H1 (cell line): ENCODE results near the gene APOBEC3H. TPM values are rescaled to one million over a fixed set of nuclear protein-coding genes. Genes with fewer than 3 reads are reported as not detected.
A peak's percentile ranks its signal among the peaks of the same experiment; 100 is the strongest.

ENCODE experiments used
- CTCF ChIA-PET: fragments of 300-600 bp; sonication (Branson Sonifier 250); formaldehyde crosslinking; loops from one replicate; lab custom pipeline; 2021; ENCODE audit not compliant: partially characterized antibody; lab: Charles Lee
- POLR2A ChIA-PET: fragments of 300-600 bp; sonication (Branson Sonifier 250); formaldehyde crosslinking; loops from one replicate; lab custom pipeline; 2021; ENCODE audit warnings: inconsistent platforms; ENCODE audit not compliant: partially characterized antibody; lab: Charles Lee
- DNase-seq, 2 experiments: peaks; one replicate each; pipeline versions ENCODE4 v3.0.0 to v3.0.0-alpha.2; 2010 to 2022; ENCODE audit warnings: low spot score in 2 of 2, low read depth in 1 of 2, mixed read lengths in 1 of 2
- FAIRE-seq: peaks from 2 replicates; lab custom pipeline; 2011; peaks lifted over from hg19 to GRCh38; lab: Jason Lieb, UNC
- H2AFZ ChIP-seq: 2 replicates; pipeline ENCODE4 v1.8.1; 2012; ENCODE audit warnings: low read length, inconsistent platforms
- H2AK5ac ChIP-seq: 2 replicates; pipeline ENCODE4 v1.6.1; 2013; ENCODE audit warnings: low read depth, low read length
- H2BK120ac ChIP-seq: replicated peaks from 2 replicates; pipeline ENCODE3; 2013; ENCODE audit warnings: low read depth, low read length, inconsistent platforms
- H2BK12ac ChIP-seq: 2 replicates; pipeline ENCODE4 v1.6.1; 2013; ENCODE audit warnings: low read depth, low read length
- H2BK15ac ChIP-seq: 2 replicates; pipeline ENCODE4 v1.6.1; 2013; ENCODE audit warnings: low read length
- H2BK20ac ChIP-seq: 2 replicates; pipeline ENCODE4 v1.6.1; 2013; ENCODE audit warnings: low read length
- H2BK5ac ChIP-seq: 2 replicates; pipeline ENCODE4 v1.6.1; 2013; ENCODE audit warnings: low read depth, low read length
- H3K14ac ChIP-seq: 2 replicates; pipeline ENCODE4 v1.6.1; 2013; ENCODE audit warnings: inconsistent platforms; ENCODE audit not compliant: insufficient read length
- H3K18ac ChIP-seq: 2 replicates; pipeline ENCODE4 v1.6.1; 2013; ENCODE audit warnings: low read length; ENCODE audit errors: extremely low read depth
- H3K23ac ChIP-seq: 2 replicates; pipeline ENCODE4 v1.6.1; 2013; ENCODE audit warnings: inconsistent platforms; ENCODE audit not compliant: insufficient read length
- H3K23me2 ChIP-seq: 2 replicates; pipeline ENCODE4 v1.6.1; 2013; ENCODE audit warnings: low read depth, low read length
- H3K27ac ChIP-seq: 2 replicates; pipeline ENCODE4 v1.6.1; 2011; ENCODE audit warnings: low read depth, low read length, inconsistent platforms
- H3K27me3 ChIP-seq, 4 experiments: replicated peaks in 1 of 4; 1 replicate in 1 of 4; 2 replicates in 3 of 4; pipeline versions ENCODE4 v1.6.1 to v1.8.1; 2011 to 2013; ENCODE audit warnings: low read length in 3 of 4, mild to moderate bottlenecking in 3 of 4, inconsistent platforms in 2 of 4, mixed read lengths in 2 of 4, moderate library complexity in 1 of 4; ENCODE audit not compliant: control insufficient read depth in 3 of 4, insufficient read depth in 3 of 4; ENCODE audit errors: extremely low read depth in 1 of 4
- H3K36me3 ChIP-seq, 4 experiments: 2 replicates each; pipeline versions ENCODE4 v1.6.1 to v1.8.1; 2011 to 2013; ENCODE audit warnings: mild to moderate bottlenecking in 4 of 4, low read length in 3 of 4, moderate library complexity in 2 of 4, control low read depth in 1 of 4, inconsistent platforms in 1 of 4; ENCODE audit not compliant: insufficient read depth in 4 of 4, control insufficient read depth in 2 of 4
- H3K4ac ChIP-seq: replicated peaks from 2 replicates; pipeline ENCODE3; 2013; ENCODE audit warnings: low read length, low read depth, mixed read lengths, inconsistent platforms; ENCODE audit not compliant: insufficient read length
- H3K4me1 ChIP-seq, 4 experiments: replicated peaks in 1 of 4; 1 replicate in 1 of 4; 2 replicates in 3 of 4; pipeline versions ENCODE4 v1.6.1 to v1.8.1; 2011 to 2013; ENCODE audit warnings: low read length in 3 of 4, inconsistent platforms in 2 of 4, mixed read lengths in 1 of 4; ENCODE audit not compliant: insufficient read depth in 4 of 4, control insufficient read depth in 3 of 4
- H3K4me2 ChIP-seq, 2 experiments: 2 replicates each; pipeline versions ENCODE4 v1.6.1 to v1.8.1; 2011 to 2013; ENCODE audit warnings: low read depth in 2 of 2, low read length in 2 of 2, control low read depth in 1 of 2, inconsistent platforms in 1 of 2, mild to moderate bottlenecking in 1 of 2; ENCODE audit not compliant: insufficient read depth in 1 of 2
- H3K4me3 ChIP-seq, 4 experiments: fragments of 200-600, 300-600 bp in 1 of 4; sonication (generic), shearing (Covaris generic), sonication (Bioruptor Twin) in 1 of 4; 2 replicates each; pipeline versions ENCODE4 v1.5.1 to v1.8.1; 2011 to 2016; ENCODE audit warnings: low read length in 4 of 4, low read depth in 3 of 4, control low read depth in 2 of 4, inconsistent platforms in 2 of 4, mild to moderate bottlenecking in 2 of 4, mixed read lengths in 1 of 4, moderate library complexity in 1 of 4; ENCODE audit not compliant: insufficient read depth in 2 of 4; ENCODE audit errors: extremely low read depth in 1 of 4
- H3K56ac ChIP-seq: replicated peaks from 2 replicates; pipeline ENCODE3; 2013; ENCODE audit warnings: low read depth, mild to moderate bottlenecking, mixed read lengths, low read length, inconsistent platforms; ENCODE audit not compliant: insufficient read length
- H3K79me1 ChIP-seq: 2 replicates; pipeline ENCODE4 v1.6.1; 2013; ENCODE audit warnings: low read depth, low read length, control low read depth
- H3K79me2 ChIP-seq, 2 experiments: 2 replicates each; pipeline versions ENCODE4 v1.6.1 to v1.8.1; 2012 to 2013; ENCODE audit warnings: low read length in 2 of 2, mild to moderate bottlenecking in 2 of 2, inconsistent platforms in 1 of 2; ENCODE audit not compliant: insufficient read depth in 2 of 2, control insufficient read depth in 1 of 2
- H3K9ac ChIP-seq, 4 experiments: replicated peaks in 1 of 4; 1 replicate in 1 of 4; 2 replicates in 3 of 4; pipeline versions ENCODE4 v1.6.1 to v1.8.1; 2011 to 2013; ENCODE audit warnings: low read depth in 3 of 4, low read length in 3 of 4, control low read depth in 2 of 4, mild to moderate bottlenecking in 2 of 4, moderate library complexity in 2 of 4, inconsistent platforms in 1 of 4; ENCODE audit errors: extremely low read depth in 1 of 4
- H3K9me3 ChIP-seq, 2 experiments: 2 replicates each; pipeline versions ENCODE4 v1.6.1 to v1.8.1; 2012 to 2013; ENCODE audit warnings: mild to moderate bottlenecking in 2 of 2, moderate library complexity in 2 of 2, control low read depth in 1 of 2, inconsistent platforms in 1 of 2, low read depth in 1 of 2, low read length in 1 of 2, mixed read lengths in 1 of 2; ENCODE audit not compliant: insufficient read depth in 2 of 2
- H4K20me1 ChIP-seq, 2 experiments: replicated peaks in 1 of 2; 2 replicates each; pipeline versions ENCODE3 to v1.8.1; 2011 to 2013; ENCODE audit warnings: inconsistent platforms in 2 of 2, low read length in 2 of 2, mild to moderate bottlenecking in 1 of 2; ENCODE audit not compliant: insufficient read depth in 2 of 2, control insufficient read depth in 1 of 2
- H4K5ac ChIP-seq: 2 replicates; pipeline ENCODE4 v1.6.1; 2013; ENCODE audit warnings: low read length, low read depth, mixed read lengths, inconsistent platforms; ENCODE audit not compliant: insufficient read length
- H4K8ac ChIP-seq: 2 replicates; pipeline ENCODE4 v1.8.0; 2013; ENCODE audit warnings: mild to moderate bottlenecking, moderate library complexity, low read length, inconsistent platforms; ENCODE audit not compliant: insufficient read depth; ENCODE audit errors: extremely low read depth
- H4K91ac ChIP-seq: replicated peaks from 2 replicates; pipeline ENCODE3; 2013; ENCODE audit warnings: low read length, mixed read lengths, inconsistent platforms; ENCODE audit not compliant: insufficient read length
- POLR2A ChIP-seq, 2 experiments: IDR thresholded peaks; 1 replicate in 1 of 2; 2 replicates in 1 of 2; pipeline ENCODE4 v1.6.1; 2011; ENCODE audit warnings: low read depth in 2 of 2, low read length in 2 of 2, mild to moderate bottlenecking in 2 of 2; ENCODE audit errors: control extremely low read depth in 1 of 2
- RAD21 ChIP-seq, 2 experiments: IDR thresholded peaks in 1 of 2; conservative IDR thresholded peaks in 1 of 2; 2 replicates each; pipeline ENCODE4 v1.6.1; 2011; ENCODE audit warnings: low read depth in 2 of 2, low read length in 2 of 2, improper control_type of control experiment in 1 of 2, inconsistent platforms in 1 of 2, mild to moderate bottlenecking in 1 of 2, moderate library complexity in 1 of 2
- WGBS, 2 experiments: shearing (Covaris generic) in 1 of 2; methylation state at CpG; one replicate each; pipeline versions ENCODE4 v1.1.6 to v1.1.7; 2013 to 2015; ENCODE audit warnings: low lambda C conversion rate in 2 of 2, mixed read lengths in 2 of 2, inconsistent platforms in 1 of 2, low coverage in 1 of 2, missing lambda C conversion rate in 1 of 2; ENCODE audit not compliant: insufficient replicate concordance in 2 of 2, insufficient coverage in 1 of 2, insufficient read length in 1 of 2; ENCODE audit errors: extremely low coverage in 1 of 2, missing lambda C conversion rate in 1 of 2; 5-methylcytosine and 5-hydroxymethylcytosine counted together
- polyA plus RNA-seq, 7 experiments: library from polyadenylated mRNA; depleted of rRNA in 3 of 7; stranded (reverse) in 5 of 7; unstranded in 2 of 7; fragments of >200 nt in 5 of 7; fragments of 200-250 nt in 2 of 7; gene quantifications; 1 replicate in 5 of 7; 2 replicates in 1 of 7; 4 replicates in 1 of 7; pipeline versions ENCODE4 v1.2.1 to v1.2.3, GENCODE V29; 2011 to 2013; ENCODE audit warnings: missing spikeins in 2 of 7, mixed read lengths in 2 of 7
- total RNA-seq: library from RNA; stranded (reverse); fragmentation: NEBNext Ultra II Directional; extraction: Animal tissue kit (Norgen Biotek cat#: 25700); gene quantifications from 2 replicates; pipeline ENCODE4 v1.2.1, GENCODE V29; 2021
- TF ChIP-seq, protein P1 (sequence below), 3 experiments: IDR thresholded peaks; 1 replicate in 2 of 3; 2 replicates in 1 of 3; pipeline versions ENCODE4 v1.5.1 to v1.6.1; 2011; ENCODE audit warnings: low read length in 3 of 3, mild to moderate bottlenecking in 3 of 3, inconsistent platforms in 2 of 3, low read depth in 1 of 3, moderate library complexity in 1 of 3; ENCODE audit not compliant: insufficient read depth in 1 of 3; ENCODE audit errors: control extremely low read depth in 1 of 3
- TF ChIP-seq, protein P2 (sequence below): IDR thresholded peaks from 2 replicates; pipeline ENCODE4 v1.6.1; 2012; ENCODE audit warnings: inconsistent platforms

APOBEC3H gene
- total and polyA plus RNA-seq, 2 of the 8 experiments (the other 6 are each of a cell fraction or from before 2014, with no cell fraction given), result 0.47 to 0.56 TPM

DNA sequence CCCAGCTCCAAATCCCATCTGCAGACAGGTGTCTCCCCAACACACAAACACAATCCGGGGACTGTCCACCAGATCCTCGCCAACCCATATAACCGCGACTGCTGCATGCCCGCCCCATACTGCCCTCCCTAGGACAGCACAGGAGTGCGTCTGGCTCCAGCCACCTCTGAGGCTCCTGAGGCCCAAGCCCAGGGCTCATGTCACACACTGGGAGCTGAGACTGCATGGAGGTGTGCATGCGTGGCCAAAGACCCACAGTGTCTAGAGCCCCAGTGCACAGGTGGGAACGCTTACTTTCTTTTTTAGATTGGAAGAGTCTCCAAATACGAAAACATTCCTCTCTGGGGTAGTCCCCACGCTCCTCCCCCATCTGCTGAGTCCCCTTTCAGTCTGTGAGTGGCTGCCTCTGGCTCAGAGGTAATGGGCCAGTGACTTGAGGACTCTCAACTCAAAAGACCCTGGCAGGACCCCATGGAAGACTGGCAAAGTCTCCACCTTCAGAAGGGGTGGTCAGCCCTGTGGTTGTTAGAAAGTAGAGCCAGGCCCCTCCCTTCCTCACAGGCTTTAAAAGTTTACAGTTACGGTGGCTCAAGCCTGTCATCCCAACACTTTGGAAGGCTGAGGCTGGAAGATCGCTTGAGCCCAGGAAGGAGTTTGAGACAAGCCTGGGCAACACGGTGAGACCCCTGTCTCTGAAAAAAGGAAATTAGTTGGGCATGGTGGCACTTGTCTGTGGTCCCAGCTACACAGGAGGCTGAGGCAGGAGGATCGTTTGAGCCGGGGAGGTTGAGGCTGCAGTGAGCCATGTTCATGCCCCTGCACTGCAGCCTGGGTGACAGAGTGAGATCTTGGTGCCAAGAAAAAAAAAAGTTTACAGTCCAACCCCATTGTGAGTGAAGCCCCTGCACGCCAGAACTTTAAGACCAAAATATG, 53.1 kb downstream of the APOBEC3H start:
- H4K5ac ChIP-seq, result no peak overlapping the region
- H3K23me2 ChIP-seq, result peaks cover 15% of the 10 kb centered on the region
- no peaks in the 10 kb centered on the region for H4K20me1 ChIP-seq
- no peaks in the 10 kb centered on the region for H3K9me3 ChIP-seq
- no peak overlapping the region for H3K4ac ChIP-seq
- peak overlapping the region; percentile 22; the same call in 1 of the 2 replicates for H2BK5ac ChIP-seq
- H2AK5ac ChIP-seq, result no peak overlapping the region
- WGBS, 2 experiments, result 83% methylated on average over 16 of the region's 16 CpGs; no CpG with 5 or more reads in 1 of the 2 experiments
- ChIA-PET CTCF (interaction anchor here (0.6 to 3.5 kb wide), 28 partner anchors 10 to 374 kb away, joined by 3 to 16 read pairs (median 4); no protein-coding TSS in a partner anchor), POLR2A (interaction anchor here (0.7 to 1.6 kb wide), 6 partner anchors 10 to 199 kb away, joined by 3 to 5 read pairs (median 3); no protein-coding TSS in a partner anchor)
- H3K4me1 ChIP-seq, result peaks cover 4 to 32% (median 23%) of the 10 kb centered on the region in 4 experiments
- no peaks in the 10 kb centered on the region for H3K36me3 ChIP-seq
- no peaks in the 10 kb centered on the region; the same call in 1 of the 2 replicates for H3K79me1 ChIP-seq
- H4K91ac ChIP-seq, result no peak overlapping the region
- no peak overlapping the region for H2AFZ ChIP-seq
- no peak overlapping the region for H2BK120ac ChIP-seq
- peak overlapping the region; percentile 69 for H2BK12ac ChIP-seq
- no peak overlapping the region for H3K18ac ChIP-seq
- TF ChIP-seq POLR2A (IDR thresholded peaks at IDR 0.05; ENCODE audit: control extremely low read depth in 1 of 2, low read depth in 2 of 2, low read length in 2 of 2) (no peak), RAD21 (IDR thresholded peaks at IDR 0.05 in 1 of 2, conservative IDR thresholded peaks at IDR 0.05 in 1 of 2; ENCODE audit: low read depth in 2 of 2, low read length in 2 of 2) (peak; percentile 14 to 45; a peak in 3 of 4 replicates)
- TF ChIP-seq, protein P1, sequence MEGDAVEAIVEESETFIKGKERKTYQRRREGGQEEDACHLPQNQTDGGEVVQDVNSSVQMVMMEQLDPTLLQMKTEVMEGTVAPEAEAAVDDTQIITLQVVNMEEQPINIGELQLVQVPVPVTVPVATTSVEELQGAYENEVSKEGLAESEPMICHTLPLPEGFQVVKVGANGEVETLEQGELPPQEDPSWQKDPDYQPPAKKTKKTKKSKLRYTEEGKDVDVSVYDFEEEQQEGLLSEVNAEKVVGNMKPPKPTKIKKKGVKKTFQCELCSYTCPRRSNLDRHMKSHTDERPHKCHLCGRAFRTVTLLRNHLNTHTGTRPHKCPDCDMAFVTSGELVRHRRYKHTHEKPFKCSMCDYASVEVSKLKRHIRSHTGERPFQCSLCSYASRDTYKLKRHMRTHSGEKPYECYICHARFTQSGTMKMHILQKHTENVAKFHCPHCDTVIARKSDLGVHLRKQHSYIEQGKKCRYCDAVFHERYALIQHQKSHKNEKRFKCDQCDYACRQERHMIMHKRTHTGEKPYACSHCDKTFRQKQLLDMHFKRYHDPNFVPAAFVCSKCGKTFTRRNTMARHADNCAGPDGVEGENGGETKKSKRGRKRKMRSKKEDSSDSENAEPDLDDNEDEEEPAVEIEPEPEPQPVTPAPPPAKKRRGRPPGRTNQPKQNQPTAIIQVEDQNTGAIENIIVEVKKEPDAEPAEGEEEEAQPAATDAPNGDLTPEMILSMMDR (IDR thresholded peaks at IDR 0.05; ENCODE audit: control extremely low read depth in 1 of 3, insufficient read depth in 1 of 3, low read depth in 1 of 3, low read length in 3 of 3), result peak; percentile 28 to 47 (median 41)
- TF ChIP-seq, protein P2, sequence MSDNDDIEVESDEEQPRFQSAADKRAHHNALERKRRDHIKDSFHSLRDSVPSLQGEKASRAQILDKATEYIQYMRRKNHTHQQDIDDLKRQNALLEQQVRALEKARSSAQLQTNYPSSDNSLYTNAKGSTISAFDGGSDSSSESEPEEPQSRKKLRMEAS, result peak; percentile 35; the same call in 1 of the 2 replicates
- H4K8ac ChIP-seq, result no peak overlapping the region; the same call in 1 of the 2 replicates
- no peak overlapping the region for H3K4me2 ChIP-seq
- peaks cover 0 to 18% (median 13%) of the 10 kb centered on the region in 4 experiments; a peak in 6 of 7 replicates for H3K27me3 ChIP-seq
- H3K23ac ChIP-seq, result no peak overlapping the region
- H3K4me3 ChIP-seq, result no peak overlapping the region
- no peaks in the 10 kb centered on the region for H3K79me2 ChIP-seq
- H2BK20ac ChIP-seq, result 0 out of 2 replicates have a peak overlapping the region, but pooled peaks have one; percentile 13
- DNase-seq (no peak), FAIRE-seq (no peak)
- no peak overlapping the region; the same call in 1 of the 2 replicates for H3K27ac ChIP-seq
- H2BK15ac ChIP-seq, result peak overlapping the region; percentile 72; the same call in 1 of the 2 replicates
- no peak overlapping the region for H3K14ac ChIP-seq
- no peak overlapping the region for H3K9ac ChIP-seq
- H3K56ac ChIP-seq, result no peak overlapping the region
